MM.1S (cell line): ENCODE measurements around the gene FOXN4.

Source experiments
- DNase-seq: peaks from one replicate; pipeline ENCODE4 v3.0.0-alpha.2; 2015
- H2AFZ ChIP-seq: fragments of 300-600 bp; sonication (generic); 2 replicates; pipeline ENCODE4 v1.6.0; 2016; ENCODE audit warnings: antibody characterized with exemption, low read length
- H3F3A ChIP-seq: fragments of 300-600 bp; sonication (generic); 2 replicates; pipeline ENCODE4 v1.6.1; 2016; ENCODE audit warnings: mild to moderate bottlenecking, antibody characterized with exemption, low read length, moderate library complexity, mixed read lengths; ENCODE audit not compliant: insufficient read depth
- H3K27ac ChIP-seq: fragments of 300-600 bp; sonication (generic); 2 replicates; pipeline ENCODE4 v1.5.1; 2016; ENCODE audit warnings: mild to moderate bottlenecking, low read length
- H3K27me3 ChIP-seq: fragments of 300-600 bp; sonication (generic); replicated peaks from 2 replicates; pipeline ENCODE4 v1.6.0; 2016; ENCODE audit warnings: low read length; ENCODE audit not compliant: insufficient read depth
- H3K36me3 ChIP-seq: fragments of 300-600 bp; sonication (generic); replicated peaks from 2 replicates; pipeline ENCODE4 v1.6.1; 2016; ENCODE audit warnings: mild to moderate bottlenecking, low read length, mixed read lengths; ENCODE audit not compliant: insufficient read depth
- H3K4me1 ChIP-seq: fragments of 300-600 bp; sonication (generic); 2 replicates; pipeline ENCODE4 v1.6.1; 2016; ENCODE audit warnings: low read length, mixed read lengths
- H3K4me2 ChIP-seq: fragments of 300-600 bp; sonication (generic); 2 replicates; pipeline ENCODE4 v1.6.0; 2016; ENCODE audit warnings: low read depth, low read length
- H3K4me3 ChIP-seq: fragments of 300-600 bp; sonication (generic); 2 replicates; pipeline ENCODE4 v1.5.1; 2016; ENCODE audit warnings: low read length, mixed read lengths
- H3K79me2 ChIP-seq: fragments of 300-600 bp; sonication (generic); 2 replicates; pipeline ENCODE4 v1.6.1; 2016; ENCODE audit warnings: mixed run types, low read length, mixed read lengths
- H3K9ac ChIP-seq: fragments of 300-600 bp; sonication (generic); 2 replicates; pipeline ENCODE4 v1.6.1; 2016; ENCODE audit warnings: low read length, mixed read lengths
- H3K9me2 ChIP-seq: fragments of 300-600 bp; sonication (generic); replicated peaks from 2 replicates; pipeline ENCODE4 v1.6.1; 2016; ENCODE audit warnings: mild to moderate bottlenecking, low read length, mixed read lengths; ENCODE audit not compliant: insufficient read depth
- H3K9me3 ChIP-seq: fragments of 300-600 bp; sonication (generic); replicated peaks from 2 replicates; pipeline ENCODE4 v1.6.1; 2016; ENCODE audit warnings: mild to moderate bottlenecking, low read length, mixed read lengths; ENCODE audit not compliant: insufficient read depth
- H4K20me1 ChIP-seq: fragments of 300-600 bp; sonication (generic); 2 replicates; pipeline ENCODE4 v1.6.1; 2016; ENCODE audit warnings: mild to moderate bottlenecking, low read length, moderate library complexity, mixed read lengths; ENCODE audit not compliant: insufficient read depth
- EZH2 ChIP-seq: fragments of 300-600 bp; sonication (generic); optimal IDR thresholded peaks from 2 replicates; pipeline ENCODE3; 2017; ENCODE audit warnings: low read depth, mild to moderate bottlenecking, antibody characterized with exemption, low read length, mixed read lengths
- EZH2phosphoT487 ChIP-seq: fragments of 300-600 bp; sonication (generic); IDR thresholded peaks from 2 replicates; pipeline ENCODE4 v1.6.1; 2018; ENCODE audit warnings: antibody characterized with exemption, low read length
- TF ChIP-seq, protein P1 (sequence below): fragments of 300-600 bp; sonication (generic); IDR thresholded peaks from 2 replicates; pipeline ENCODE4 v1.5.1; 2016; ENCODE audit warnings: antibody characterized with exemption, low read length, mixed read lengths

FOXN4 gene

DNA sequence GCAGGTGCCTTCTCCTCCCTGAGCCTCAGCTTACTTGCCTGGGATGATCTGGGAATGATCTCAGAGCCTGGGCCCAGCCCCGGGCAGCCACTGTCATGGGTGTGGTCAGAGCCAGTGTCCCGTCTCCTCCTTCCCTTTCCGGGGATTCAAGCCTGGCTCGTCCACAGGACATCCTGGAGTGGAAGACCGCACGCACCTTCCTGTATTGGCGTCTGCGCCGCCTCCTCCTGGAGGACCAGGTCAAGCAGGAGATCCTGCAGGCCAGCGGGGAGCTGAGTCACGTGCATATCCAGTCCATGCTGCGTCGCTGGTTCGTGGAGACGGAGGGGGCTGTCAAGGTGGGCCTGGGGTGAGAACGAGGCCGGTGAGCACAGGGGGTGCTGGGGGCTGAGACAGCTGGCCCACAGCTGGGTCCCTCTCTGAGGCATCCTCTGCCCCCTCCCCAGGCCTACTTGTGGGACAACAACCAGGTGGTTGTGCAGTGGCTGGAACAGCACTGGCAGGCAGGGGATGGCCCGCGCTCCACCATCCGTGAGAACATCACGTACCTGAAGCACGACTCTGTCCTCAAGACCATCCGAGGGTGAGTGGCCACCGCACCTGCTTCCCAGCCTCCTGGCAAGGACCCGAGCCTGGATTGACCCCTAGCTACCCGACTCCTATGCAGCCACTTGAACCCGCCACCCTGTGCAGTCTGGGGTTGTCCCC is 44.0 kb downstream of the FOXN4 start:
- Histone ChIP-seq H4K20me1 (no peaks in the 10 kb centered on the region), H3K9ac (no peak overlapping the region), H3K4me3 (no peak overlapping the region), H3K4me1 (no peaks in the 10 kb centered on the region), H3K36me3 (no peaks in the 10 kb centered on the region), H2AFZ (no peak overlapping the region), H3K9me2 (no peaks in the 10 kb centered on the region), H3K4me2 (no peak overlapping the region), H3K79me2 (no peaks in the 10 kb centered on the region), H3F3A (no peaks in the 10 kb centered on the region), H3K9me3 (no peaks in the 10 kb centered on the region), H3K27me3 (no peaks in the 10 kb centered on the region), H3K27ac (no peak overlapping the region)
- DNase-seq: no peak
- no peak for TF ChIP-seq EZH2
- TF ChIP-seq, protein P1, sequence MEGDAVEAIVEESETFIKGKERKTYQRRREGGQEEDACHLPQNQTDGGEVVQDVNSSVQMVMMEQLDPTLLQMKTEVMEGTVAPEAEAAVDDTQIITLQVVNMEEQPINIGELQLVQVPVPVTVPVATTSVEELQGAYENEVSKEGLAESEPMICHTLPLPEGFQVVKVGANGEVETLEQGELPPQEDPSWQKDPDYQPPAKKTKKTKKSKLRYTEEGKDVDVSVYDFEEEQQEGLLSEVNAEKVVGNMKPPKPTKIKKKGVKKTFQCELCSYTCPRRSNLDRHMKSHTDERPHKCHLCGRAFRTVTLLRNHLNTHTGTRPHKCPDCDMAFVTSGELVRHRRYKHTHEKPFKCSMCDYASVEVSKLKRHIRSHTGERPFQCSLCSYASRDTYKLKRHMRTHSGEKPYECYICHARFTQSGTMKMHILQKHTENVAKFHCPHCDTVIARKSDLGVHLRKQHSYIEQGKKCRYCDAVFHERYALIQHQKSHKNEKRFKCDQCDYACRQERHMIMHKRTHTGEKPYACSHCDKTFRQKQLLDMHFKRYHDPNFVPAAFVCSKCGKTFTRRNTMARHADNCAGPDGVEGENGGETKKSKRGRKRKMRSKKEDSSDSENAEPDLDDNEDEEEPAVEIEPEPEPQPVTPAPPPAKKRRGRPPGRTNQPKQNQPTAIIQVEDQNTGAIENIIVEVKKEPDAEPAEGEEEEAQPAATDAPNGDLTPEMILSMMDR: no peak
- TF ChIP-seq EZH2phosphoT487: no peak

DNA sequence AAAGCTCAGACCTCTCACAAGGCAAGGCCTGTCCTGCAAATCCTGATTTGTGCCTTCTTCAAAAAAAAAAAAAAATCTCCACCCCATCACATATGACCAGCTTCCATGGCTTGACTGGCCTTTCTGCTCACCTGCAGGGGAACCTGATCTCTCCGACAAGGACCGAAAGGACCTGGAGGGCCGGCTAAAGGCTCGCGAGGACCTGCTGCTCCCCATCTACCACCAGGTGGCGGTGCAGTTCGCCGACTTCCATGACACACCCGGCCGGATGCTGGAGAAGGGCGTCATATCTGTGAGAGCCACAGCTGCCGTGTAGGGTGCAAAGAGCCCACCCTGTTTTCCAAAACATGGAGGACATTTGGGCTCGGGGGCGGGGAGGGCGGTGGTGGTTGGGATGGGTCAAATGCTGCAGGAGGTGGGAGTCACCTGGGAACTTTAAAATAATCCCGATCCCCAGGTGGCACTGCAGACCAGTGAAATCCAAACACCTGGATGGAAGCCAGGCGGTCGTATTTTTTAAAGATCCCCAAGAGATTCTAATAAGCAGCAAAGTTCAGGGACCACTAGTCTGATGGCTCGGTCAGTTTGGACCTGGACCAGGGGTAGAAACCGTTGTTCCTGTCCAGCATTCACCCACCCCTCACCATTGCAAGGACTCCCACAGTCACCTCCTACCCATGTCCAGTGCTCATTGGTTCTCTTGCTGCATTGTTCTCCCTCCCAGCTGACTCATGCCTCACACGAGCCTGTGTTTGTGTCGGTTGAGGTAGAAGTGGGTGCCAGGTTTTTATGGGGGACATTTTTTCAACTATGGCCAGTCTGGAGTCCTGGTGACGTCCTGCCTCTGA is 44.8 kb downstream of the FOXN4 start:
- no peak overlapping the region for H2AFZ ChIP-seq

DNA sequence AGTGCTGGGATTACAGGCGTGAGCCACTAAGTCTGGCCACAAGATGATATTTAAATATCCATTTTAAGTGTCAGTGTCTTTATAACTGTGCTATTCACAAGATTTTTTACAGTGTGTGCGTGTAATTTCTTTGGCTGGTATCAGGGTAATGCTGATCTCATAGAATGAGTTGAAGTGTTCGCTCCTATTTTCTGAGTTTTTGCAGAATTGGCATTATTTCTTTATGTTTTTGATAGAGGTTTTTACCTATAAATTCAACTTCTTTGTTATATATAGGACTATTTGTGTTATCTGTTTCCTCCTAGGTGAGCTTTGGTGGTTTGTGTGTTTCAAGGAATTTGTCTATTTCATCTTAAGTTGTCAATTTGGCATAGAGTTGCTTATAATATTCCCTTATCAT is 45.6 kb downstream of the FOXN4 start:
- Histone ChIP-seq H3K9me2 (no peaks in the 10 kb centered on the region), H3K36me3 (no peaks in the 10 kb centered on the region), H3K9me3 (no peaks in the 10 kb centered on the region), H3K4me3 (no peak overlapping the region), H3K4me1 (no peaks in the 10 kb centered on the region), H2AFZ (no peak overlapping the region), H4K20me1 (no peaks in the 10 kb centered on the region), H3K27ac (no peak overlapping the region), H3K27me3 (no peaks in the 10 kb centered on the region), H3F3A (no peaks in the 10 kb centered on the region), H3K4me2 (no peak overlapping the region), H3K9ac (no peak overlapping the region), H3K79me2 (no peaks in the 10 kb centered on the region)
- DNase-seq: no peak
- TF ChIP-seq EZH2phosphoT487: no peak
- TF ChIP-seq EZH2: no peak
- TF ChIP-seq, protein P1: no peak

More for the DNA sequence above, 44.8 kb downstream of the FOXN4 start:
- no peaks in the 10 kb centered on the region for H3F3A ChIP-seq
- H3K4me1 ChIP-seq: no peaks in the 10 kb centered on the region
- H3K79me2 ChIP-seq: no peaks in the 10 kb centered on the region
- DNase-seq: peak; percentile 73
- no peak overlapping the region for H3K9ac ChIP-seq
- no peaks in the 10 kb centered on the region for H3K27me3 ChIP-seq
- H3K9me3 ChIP-seq: no peaks in the 10 kb centered on the region
- no peak for TF ChIP-seq EZH2phosphoT487
- TF ChIP-seq, protein P1: peak; percentile 94
- TF ChIP-seq EZH2: no peak
- no peak overlapping the region for H3K4me3 ChIP-seq
- no peaks in the 10 kb centered on the region for H3K9me2 ChIP-seq
- no peak overlapping the region for H3K27ac ChIP-seq
- H3K36me3 ChIP-seq: no peaks in the 10 kb centered on the region
- H3K4me2 ChIP-seq: no peak overlapping the region
- H4K20me1 ChIP-seq: no peaks in the 10 kb centered on the region
